Measurements from ENCODE around the gene GPC5. TPM values are rescaled to one million over a fixed set of nuclear protein-coding genes. Genes with fewer than 3 reads are reported as not detected.
"Not testable (repeated sequence)": the region's sequence is repeated elsewhere in the genome, so short reads cannot be mapped to it uniquely, and the experiment has no call there.

GPC5 gene
- total and polyA plus RNA-seq, 2 of the 13 experiments (the other 11 are each of a cell fraction or from before 2014, with no cell fraction given), result 0.02 to 0.07 TPM

DNA sequence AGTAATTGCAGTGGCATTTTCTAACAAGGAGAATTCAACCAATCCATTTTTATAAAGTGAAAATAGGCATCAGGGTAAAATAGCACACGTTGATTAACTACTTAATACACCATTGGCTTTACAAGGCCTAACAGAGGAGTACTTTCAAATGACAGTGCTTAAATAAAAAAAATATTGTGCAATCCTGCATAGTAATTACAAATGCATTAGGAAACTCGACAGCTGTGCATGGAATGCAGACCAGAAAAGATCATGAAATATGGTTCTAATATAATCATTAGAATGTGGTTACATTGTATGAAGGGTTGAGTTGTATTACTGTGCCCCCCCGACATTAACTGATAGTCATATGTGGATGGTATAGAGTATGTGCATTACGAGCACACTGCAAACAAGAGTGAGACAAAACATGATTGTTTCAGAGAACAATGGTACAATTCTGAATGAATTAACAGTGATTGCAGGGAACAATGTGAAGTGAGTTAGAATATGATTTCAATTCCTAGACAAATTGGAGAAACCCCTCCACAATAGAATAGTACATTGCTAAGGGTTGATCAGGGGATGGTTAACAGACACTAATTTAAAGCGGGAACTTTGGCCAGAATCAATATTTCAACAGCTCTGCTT is 270.6 kb downstream of the GPC5 start:
- WGBS (ENCODE audit: low lambda C conversion rate), result under 1% methylated on average over 5 of the region's 5 CpGs
- Histone ChIP-seq H3K4me3 (replicated peaks in 1 of 3; ENCODE audit: insufficient read depth in 1 of 3, low read depth in 2 of 3, low read length in 3 of 3) (no peak overlapping the region), H3K27ac (ENCODE audit: extremely low read length, insufficient read depth, low read length) (no peak overlapping the region), H3K36me3 (replicated peaks in 1 of 2; ENCODE audit: control insufficient read depth in 1 of 2, insufficient read depth in 2 of 2, low read length in 2 of 2) (no peaks in the 10 kb centered on the region), H3K9me3 (ENCODE audit: low read length) (no peaks in the 10 kb centered on the region), H3K4me1 (ENCODE audit: insufficient read depth, low read length) (no peaks in the 10 kb centered on the region), H3K79me2 (ENCODE audit: insufficient read depth, low read length) (no peaks in the 10 kb centered on the region), H3K27me3 (ENCODE audit: control insufficient read depth in 1 of 2, insufficient read depth in 2 of 2, low read length in 2 of 2) (no peaks in the 10 kb centered on the region), H2AFZ (ENCODE audit: low read length) (no peak overlapping the region), H3K4me2 (ENCODE audit: low read depth, low read length) (no peak overlapping the region), H4K20me1 (ENCODE audit: insufficient read depth, low read length) (no peaks in the 10 kb centered on the region), H3K9ac (ENCODE audit: insufficient read depth, low read depth, low read length) (no peak overlapping the region)
- no TSS peak for BruUV-seq (replicated peaks)
- POLR2A ChIA-PET, result no interaction called here
- CTCF ChIA-PET (ENCODE audit: low intra/inter-chr PET ratio, low total read pairs), result no interaction called here
- TF ChIP-seq CEBPB (IDR thresholded peaks at IDR 0.05; ENCODE audit: borderline replicate concordance, low read depth, low read length) (peak; percentile 61), CENPX (CRISPR knock-in tag; IDR thresholded peaks at IDR 0.05) (no peak)
- intact Hi-C loops (cut with micrococcal nuclease; ENCODE audit: unreplicated experiment), result no loop called here
- FAIRE-seq (no peak), DNase-seq (ENCODE audit: low spot score) (no peak), ATAC-seq (no peak)
- in situ Hi-C loops (cut with HindIII; ENCODE audit: extremely low pct_ligation_motif_present, low pct_unique_long_range_greater_than_20kb), result no loop called here

DNA sequence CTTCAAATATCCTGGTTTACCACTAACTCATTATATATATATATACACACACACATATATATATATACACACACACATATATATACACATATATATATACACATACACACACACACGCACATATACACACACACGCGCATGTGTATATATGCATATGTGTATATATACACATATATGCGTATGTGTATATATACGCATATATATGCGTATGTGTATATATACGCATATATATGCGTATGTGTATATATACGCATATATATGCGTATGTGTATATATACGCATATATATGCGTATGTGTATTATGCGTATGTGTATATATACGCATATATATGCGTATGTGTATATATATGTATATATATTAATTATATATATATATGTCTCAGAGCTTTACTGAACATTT is 275.9 kb downstream of the GPC5 start:
- H3K27ac ChIP-seq (ENCODE audit: extremely low read length, insufficient read depth, low read length); H3K27me3 ChIP-seq (ENCODE audit: control insufficient read depth in 1 of 2, insufficient read depth in 2 of 2, low read length in 2 of 2); H3K9me3 ChIP-seq (ENCODE audit: low read length); H2AFZ ChIP-seq (ENCODE audit: low read length); H3K36me3 ChIP-seq (replicated peaks in 1 of 2; ENCODE audit: control insufficient read depth in 1 of 2, insufficient read depth in 2 of 2, low read length in 2 of 2); FAIRE-seq; ATAC-seq; POLR2A ChIA-PET; H3K4me2 ChIP-seq (ENCODE audit: low read depth, low read length); BruUV-seq (replicated peaks); H3K9ac ChIP-seq (ENCODE audit: insufficient read depth, low read depth, low read length); H3K4me1 ChIP-seq (ENCODE audit: insufficient read depth, low read length); DNase-seq (ENCODE audit: low spot score); in situ Hi-C loops (cut with HindIII; ENCODE audit: extremely low pct_ligation_motif_present, low pct_unique_long_range_greater_than_20kb); H3K4me3 ChIP-seq (replicated peaks in 1 of 3; ENCODE audit: insufficient read depth in 1 of 3, low read depth in 2 of 3, low read length in 3 of 3); intact Hi-C loops (cut with micrococcal nuclease; ENCODE audit: unreplicated experiment); CTCF ChIA-PET (ENCODE audit: low intra/inter-chr PET ratio, low total read pairs); H4K20me1 ChIP-seq (ENCODE audit: insufficient read depth, low read length); H3K79me2 ChIP-seq (ENCODE audit: insufficient read depth, low read length): not testable (repeated sequence)
- 94% methylated on average over 15 of the region's 15 CpGs for WGBS (ENCODE audit: low lambda C conversion rate)

Measured in HepG2 (cell line).